DOHH2 (cell line): ENCODE measurements around the gene TAS2R4.
A peak's percentile ranks its signal among the peaks of the same experiment; 100 is the strongest.

Experiments used
- CTCF ChIP-seq: fragments of 200-600 bp; sonication (generic); IDR thresholded peaks from one replicate; pipeline ENCODE4 v1.5.1; 2014; ENCODE audit warnings: antibody characterized with exemption, mild to moderate bottlenecking, low read depth, low read length; ENCODE audit not compliant: poor library complexity, severe bottlenecking
- EZH2phosphoT487 ChIP-seq: fragments of 200-600 bp; sonication (generic); IDR thresholded peaks from 2 replicates; pipeline ENCODE4 v1.6.1; 2017; ENCODE audit warnings: borderline replicate concordance, mild to moderate bottlenecking, antibody characterized with exemption, low read length, moderate library complexity, mixed read lengths

- TF ChIP-seq CTCF, result peak; percentile 75
- no peak for TF ChIP-seq EZH2phosphoT487
Measured at GRCh38 chr7:141754939-141755338, 21.5 kb upstream of the TAS2R4 start.
